HepG2 (cell line): ENCODE data around the gene LRIG1. TPM values are rescaled to one million over a fixed set of nuclear protein-coding genes. Genes with fewer than 3 reads are reported as not detected.

Experiments
- ATAC-seq: fragments of 200-7000 bp; cut with Tn5 transposase; 3 replicates; pipeline ENCODE4 v1.9.1; 2020; ENCODE audit warnings: mild to moderate bottlenecking, moderate library complexity
- BruUV-seq: library from RNA; stranded (reverse); fragments of 400-500 nt; replicated peaks from 2 replicates; lab custom pipeline; 2021; lab: Mats Ljungman, UMichigan
- CTCF ChIA-PET: fragments of 300-600 bp; formaldehyde crosslinking; extraction: SDS; loops from one replicate; lab custom pipeline; 2021; ENCODE audit warnings: low total read pairs, inconsistent platforms, low intra/inter-chr PET ratio; lab: Yijun Ruan, JAX
- POLR2A ChIA-PET: fragments of 350-600 bp; sonication (Branson Sonifier 250); formaldehyde crosslinking; loops from one replicate; lab custom pipeline; 2020; ENCODE audit warnings: antibody characterized with exemption, inconsistent platforms; lab: Yijun Ruan, JAX
- DNase-seq: peaks from one replicate; pipeline ENCODE4 v3.0.0-alpha.2; 2015; ENCODE audit warnings: low spot score
- FAIRE-seq: peaks from 3 replicates; lab custom pipeline; 2011; peaks lifted over from hg19 to GRCh38; lab: Jason Lieb, UNC
- H2AFZ ChIP-seq: one replicate; pipeline ENCODE4 v1.6.1; 2011; ENCODE audit warnings: low read length, inconsistent platforms
- H3K27ac ChIP-seq: fragments of 300-600 bp; 3 replicates; pipeline ENCODE4 v1.8.0; 2011; ENCODE audit warnings: mixed run types, mild to moderate bottlenecking, mixed read lengths, low read length, inconsistent platforms; ENCODE audit not compliant: insufficient read depth; ENCODE audit errors: extremely low read length
- H3K27me3 ChIP-seq, 2 experiments: fragments of 200-600 bp in 1 of 2; 2 replicates in 1 of 2; 3 replicates in 1 of 2; pipeline versions ENCODE4 v1.6.0 to v1.8.0; 2011; ENCODE audit warnings: low read length in 2 of 2, mild to moderate bottlenecking in 2 of 2, moderate library complexity in 2 of 2, inconsistent platforms in 1 of 2; ENCODE audit not compliant: insufficient read depth in 2 of 2, control insufficient read depth in 1 of 2
- H3K36me3 ChIP-seq, 2 experiments: fragments of 200-600 bp in 1 of 2; replicated peaks in 1 of 2; 2 replicates in 1 of 2; 3 replicates in 1 of 2; pipeline versions ENCODE4 v1.5.1 to v1.8.0; 2011; ENCODE audit warnings: low read length in 2 of 2, inconsistent platforms in 1 of 2; ENCODE audit not compliant: insufficient read depth in 2 of 2, control insufficient read depth in 1 of 2
- H3K4me1 ChIP-seq: 2 replicates; pipeline ENCODE4 v1.5.1; 2012; ENCODE audit warnings: low read length, inconsistent platforms; ENCODE audit not compliant: insufficient read depth
- H3K4me2 ChIP-seq: 2 replicates; pipeline ENCODE4 v1.6.0; 2011; ENCODE audit warnings: low read depth, low read length, inconsistent platforms
- H3K4me3 ChIP-seq, 3 experiments: fragments of 200-600 bp in 1 of 3; sonication (generic), shearing (Covaris generic) in 1 of 3; replicated peaks in 1 of 3; 2 replicates each; pipeline ENCODE4 v1.5.1; 2011 to 2016; ENCODE audit warnings: low read length in 3 of 3, inconsistent platforms in 2 of 3, low read depth in 2 of 3, mild to moderate bottlenecking in 2 of 3, control low read depth in 1 of 3, mixed read lengths in 1 of 3; ENCODE audit not compliant: insufficient read depth in 1 of 3
- H3K79me2 ChIP-seq: one replicate; pipeline ENCODE4 v1.6.1; 2011; ENCODE audit warnings: low read length, inconsistent platforms; ENCODE audit not compliant: insufficient read depth
- H3K9ac ChIP-seq: 2 replicates; pipeline ENCODE4 v1.6.0; 2011; ENCODE audit warnings: mild to moderate bottlenecking, low read depth, low read length, inconsistent platforms; ENCODE audit not compliant: insufficient read depth
- H3K9me3 ChIP-seq: 2 replicates; pipeline ENCODE4 v1.5.1; 2012; ENCODE audit warnings: mild to moderate bottlenecking, low read length
- H4K20me1 ChIP-seq: 2 replicates; pipeline ENCODE4 v1.6.0; 2011; ENCODE audit warnings: inconsistent platforms, mild to moderate bottlenecking, low read length, moderate library complexity; ENCODE audit not compliant: insufficient read depth
- PTBP1 ChIP-seq: fragments of 200-400 bp; formaldehyde crosslinking; IDR thresholded peaks from 2 replicates; pipeline ENCODE4 v1.6.1; 2018; ENCODE audit warnings: low read length, low read depth; ENCODE audit not compliant: poor library complexity, severe bottlenecking
- RNF2 ChIP-seq: fragments of 450-650 bp; conservative IDR thresholded peaks from 2 replicates; pipeline ENCODE4 v1.6.1; 2016; ENCODE audit warnings: low read depth
- TBX2 ChIP-seq: sonication (generic); formaldehyde crosslinking; IDR thresholded peaks from 2 replicates; pipeline ENCODE4 v1.5.0; 2020; ENCODE audit warnings: missing genetic modification reagents, mild to moderate bottlenecking, borderline replicate concordance
- U2AF2 ChIP-seq: fragments of 200-400 bp; formaldehyde crosslinking; IDR thresholded peaks from 2 replicates; pipeline ENCODE4 v1.6.1; 2017; ENCODE audit warnings: low read depth, mild to moderate bottlenecking, low read length
- in situ Hi-C: cut with HindIII; loops from 2 replicates; pipeline ENCODE4 v1.10.0; 2017; ENCODE audit warnings: low pct_unique_long_range_greater_than_20kb; ENCODE audit not compliant: extremely low pct_ligation_motif_present
- intact Hi-C: fragments of 100-400 bp; cut with micrococcal nuclease; formaldehyde crosslinking; loops from one replicate; pipeline ENCODE4 v1.10.0; 2022; ENCODE audit not compliant: unreplicated experiment
- polyA plus RNA-seq, 8 experiments: library from polyadenylated mRNA; depleted of rRNA in 3 of 8; stranded (reverse) in 7 of 8; unstranded in 1 of 8; fragments of >200 nt; fragmentation: Illumina TruSeq in 4 of 8; extraction: Trizol in 4 of 8; gene quantifications; 2 replicates each; pipeline versions ENCODE4 v1.2.1 to v1.2.3, GENCODE V29; 2011 to 2016; ENCODE audit warnings: low read depth in 4 of 8, missing spikeins in 1 of 8, mixed read lengths in 1 of 8; ENCODE audit not compliant: insufficient read depth in 1 of 8
- total RNA-seq, 5 experiments: library from RNA; depleted of rRNA; stranded (reverse); fragments of >200 nt; fragmentation: Illumina TruSeq; extraction: Trizol; gene quantifications; 2 replicates each; pipeline ENCODE4 v1.2.3, GENCODE V29; 2016; ENCODE audit warnings: low read depth in 1 of 5
- TF ChIP-seq, protein P1 (sequence below): IDR thresholded peaks from 2 replicates; pipeline ENCODE4 v1.6.1; 2016; ENCODE audit warnings: low read depth, missing genetic modification reagents, missing compliant biosample characterization

Gene LRIG1
- total and polyA plus RNA-seq, 2 of the 13 experiments (the other 11 are each of a cell fraction or from before 2014, with no cell fraction given), result 17.8 to 24.8 TPM

DNA sequence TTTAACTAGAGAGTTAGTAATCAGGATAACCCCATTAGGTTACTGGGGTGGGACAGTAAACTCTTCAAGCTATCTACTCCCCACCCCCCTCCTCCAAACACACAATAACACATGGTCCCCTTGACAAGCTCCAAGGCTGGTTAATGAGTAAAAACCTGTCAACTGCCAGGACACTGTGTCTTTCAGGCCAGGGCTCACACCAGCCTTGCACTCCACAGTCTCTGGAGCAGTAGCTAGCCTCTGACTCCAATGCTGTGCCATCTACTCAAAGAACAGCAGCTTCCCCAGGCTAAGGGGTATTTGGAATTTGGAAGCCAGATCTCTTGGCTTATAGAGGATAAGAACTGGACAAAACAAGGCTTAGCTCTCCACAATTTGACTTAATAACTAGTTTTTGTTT lies 115.8 kb downstream of the LRIG1 start:
- no peak overlapping the region for H3K4me2 ChIP-seq
- H3K27ac ChIP-seq, result no peak overlapping the region
- DNase-seq (no peak), FAIRE-seq (no peak), ATAC-seq (no peak)
- H3K9ac ChIP-seq, result no peak overlapping the region
- TF ChIP-seq PTBP1 (no peak), U2AF2 (no peak), TBX2 (CRISPR knock-in tag) (no peak), RNF2 (no peak)
- TF ChIP-seq, protein P1, sequence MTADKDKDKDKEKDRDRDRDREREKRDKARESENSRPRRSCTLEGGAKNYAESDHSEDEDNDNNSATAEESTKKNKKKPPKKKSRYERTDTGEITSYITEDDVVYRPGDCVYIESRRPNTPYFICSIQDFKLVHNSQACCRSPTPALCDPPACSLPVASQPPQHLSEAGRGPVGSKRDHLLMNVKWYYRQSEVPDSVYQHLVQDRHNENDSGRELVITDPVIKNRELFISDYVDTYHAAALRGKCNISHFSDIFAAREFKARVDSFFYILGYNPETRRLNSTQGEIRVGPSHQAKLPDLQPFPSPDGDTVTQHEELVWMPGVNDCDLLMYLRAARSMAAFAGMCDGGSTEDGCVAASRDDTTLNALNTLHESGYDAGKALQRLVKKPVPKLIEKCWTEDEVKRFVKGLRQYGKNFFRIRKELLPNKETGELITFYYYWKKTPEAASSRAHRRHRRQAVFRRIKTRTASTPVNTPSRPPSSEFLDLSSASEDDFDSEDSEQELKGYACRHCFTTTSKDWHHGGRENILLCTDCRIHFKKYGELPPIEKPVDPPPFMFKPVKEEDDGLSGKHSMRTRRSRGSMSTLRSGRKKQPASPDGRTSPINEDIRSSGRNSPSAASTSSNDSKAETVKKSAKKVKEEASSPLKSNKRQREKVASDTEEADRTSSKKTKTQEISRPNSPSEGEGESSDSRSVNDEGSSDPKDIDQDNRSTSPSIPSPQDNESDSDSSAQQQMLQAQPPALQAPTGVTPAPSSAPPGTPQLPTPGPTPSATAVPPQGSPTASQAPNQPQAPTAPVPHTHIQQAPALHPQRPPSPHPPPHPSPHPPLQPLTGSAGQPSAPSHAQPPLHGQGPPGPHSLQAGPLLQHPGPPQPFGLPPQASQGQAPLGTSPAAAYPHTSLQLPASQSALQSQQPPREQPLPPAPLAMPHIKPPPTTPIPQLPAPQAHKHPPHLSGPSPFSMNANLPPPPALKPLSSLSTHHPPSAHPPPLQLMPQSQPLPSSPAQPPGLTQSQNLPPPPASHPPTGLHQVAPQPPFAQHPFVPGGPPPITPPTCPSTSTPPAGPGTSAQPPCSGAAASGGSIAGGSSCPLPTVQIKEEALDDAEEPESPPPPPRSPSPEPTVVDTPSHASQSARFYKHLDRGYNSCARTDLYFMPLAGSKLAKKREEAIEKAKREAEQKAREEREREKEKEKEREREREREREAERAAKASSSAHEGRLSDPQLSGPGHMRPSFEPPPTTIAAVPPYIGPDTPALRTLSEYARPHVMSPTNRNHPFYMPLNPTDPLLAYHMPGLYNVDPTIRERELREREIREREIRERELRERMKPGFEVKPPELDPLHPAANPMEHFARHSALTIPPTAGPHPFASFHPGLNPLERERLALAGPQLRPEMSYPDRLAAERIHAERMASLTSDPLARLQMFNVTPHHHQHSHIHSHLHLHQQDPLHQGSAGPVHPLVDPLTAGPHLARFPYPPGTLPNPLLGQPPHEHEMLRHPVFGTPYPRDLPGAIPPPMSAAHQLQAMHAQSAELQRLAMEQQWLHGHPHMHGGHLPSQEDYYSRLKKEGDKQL, result no peak
- H3K4me3 ChIP-seq, result no peak overlapping the region
- ChIA-PET POLR2A (no interaction called here), CTCF (no interaction called here)
- no peaks in the 10 kb centered on the region for H3K27me3 ChIP-seq
- H3K79me2 ChIP-seq, result no peaks in the 10 kb centered on the region
- no peaks in the 10 kb centered on the region for H4K20me1 ChIP-seq
- in situ Hi-C loops (loop anchor here (10.0 kb wide), 1 partner anchor 110 kb away; no protein-coding TSS in a partner anchor), intact Hi-C loops (no loop called here)
- H3K4me1 ChIP-seq, result no peaks in the 10 kb centered on the region
- H3K36me3 ChIP-seq, result peaks cover 38 to 72% of the 10 kb centered on the region in 2 experiments
- no peak overlapping the region for H2AFZ ChIP-seq
- H3K9me3 ChIP-seq, result no peaks in the 10 kb centered on the region
- BruUV-seq, result no TSS peak
